ENCODE results near the gene GDF2. TPM values are rescaled to one million over a fixed set of nuclear protein-coding genes. Genes with fewer than 3 reads are reported as not detected.

Gene GDF2
- total and polyA plus RNA-seq, 10 of the 15 experiments (the other 5 are each of a cell fraction or from before 2014, with no cell fraction given) = not detected

Other genes with a start within 250 kb of the GDF2 start
- gene GDF10, start 22.3 kb upstream of the GDF2 start, total RNA-seq (2014; rRNA removed) = not detected in 2 replicates
- not detected in 2 replicates for gene GDF10, start 22.3 kb upstream of the GDF2 start, total RNA-seq (2014; rRNA removed; fragmentation: Illumina TruSeq; extraction: Trizol)
- not detected in 2 replicates for gene GDF10, start 22.3 kb upstream of the GDF2 start, total RNA-seq (2021)
- not detected in 2 replicates for gene GDF10, start 22.3 kb upstream of the GDF2 start, polyA plus RNA-seq (2011; rRNA removed)
- not detected in 2 replicates for gene GDF10, start 22.3 kb upstream of the GDF2 start, polyA plus RNA-seq (2014; fragmentation: Illumina TruSeq; extraction: Trizol)
- gene GDF10, start 22.3 kb upstream of the GDF2 start, polyA plus RNA-seq (2014; fragmentation: Nextera tagmentation; extraction: Ambion mirVana) = not detected
- gene GDF10, start 22.3 kb upstream of the GDF2 start, polyA plus RNA-seq (2014; rRNA removed) = not detected in 2 replicates
- gene GDF10, start 22.3 kb upstream of the GDF2 start, polyA plus RNA-seq (2016; fragmentation: Nextera tagmentation; extraction: Ambion mirVana) = not detected
- gene RBP3, start 25.9 kb downstream of the GDF2 start, total RNA-seq (2014; rRNA removed) = not detected in 2 replicates
- gene RBP3, start 25.9 kb downstream of the GDF2 start, total RNA-seq (2014; rRNA removed; fragmentation: Illumina TruSeq; extraction: Trizol) = not detected in 2 replicates
- not detected in 2 replicates for gene RBP3, start 25.9 kb downstream of the GDF2 start, total RNA-seq (2021)
- gene RBP3, start 25.9 kb downstream of the GDF2 start, polyA plus RNA-seq (2011; rRNA removed) = not detected in 2 replicates
- not detected in 2 replicates for gene RBP3, start 25.9 kb downstream of the GDF2 start, polyA plus RNA-seq (2014; fragmentation: Illumina TruSeq; extraction: Trizol)
- not detected for gene RBP3, start 25.9 kb downstream of the GDF2 start, polyA plus RNA-seq (2014; fragmentation: Nextera tagmentation; extraction: Ambion mirVana)
- gene RBP3, start 25.9 kb downstream of the GDF2 start, polyA plus RNA-seq (2014; rRNA removed) = not detected in 2 replicates
- gene RBP3, start 25.9 kb downstream of the GDF2 start, polyA plus RNA-seq (2016; fragmentation: Nextera tagmentation; extraction: Ambion mirVana) = not detected
- gene ZNF488, start 61.8 kb downstream of the GDF2 start, total RNA-seq (2014; rRNA removed) = not detected in 2 replicates
- not detected in 2 replicates for gene ZNF488, start 61.8 kb downstream of the GDF2 start, total RNA-seq (2014; rRNA removed; fragmentation: Illumina TruSeq; extraction: Trizol)
- not detected in 2 replicates for gene ZNF488, start 61.8 kb downstream of the GDF2 start, total RNA-seq (2021)
- gene ZNF488, start 61.8 kb downstream of the GDF2 start, polyA plus RNA-seq (2011; rRNA removed) = not detected in 2 replicates
- not detected in 2 replicates for gene ZNF488, start 61.8 kb downstream of the GDF2 start, polyA plus RNA-seq (2014; fragmentation: Illumina TruSeq; extraction: Trizol)
- gene ZNF488, start 61.8 kb downstream of the GDF2 start, polyA plus RNA-seq (2014; fragmentation: Nextera tagmentation; extraction: Ambion mirVana) = not detected
- not detected in 2 replicates for gene ZNF488, start 61.8 kb downstream of the GDF2 start, polyA plus RNA-seq (2014; rRNA removed)
- gene ZNF488, start 61.8 kb downstream of the GDF2 start, polyA plus RNA-seq (2016; fragmentation: Nextera tagmentation; extraction: Ambion mirVana) = not detected
- gene ANXA8, start 161.7 kb downstream of the GDF2 start, total RNA-seq (2014; rRNA removed) = 0.16 and 0.45 TPM in 2 replicates
- gene ANXA8, start 161.7 kb downstream of the GDF2 start, total RNA-seq (2014; rRNA removed; fragmentation: Illumina TruSeq; extraction: Trizol) = 0.13 TPM in 1 of 2 replicates, not detected in the other
- gene ANXA8, start 161.7 kb downstream of the GDF2 start, total RNA-seq (2021) = 0.19 TPM in 1 of 2 replicates, not detected in the other
- gene ANXA8, start 161.7 kb downstream of the GDF2 start, polyA plus RNA-seq (2011; rRNA removed) = not detected in 2 replicates
- gene ANXA8, start 161.7 kb downstream of the GDF2 start, polyA plus RNA-seq (2014; fragmentation: Illumina TruSeq; extraction: Trizol) = 0.19 TPM in 1 of 2 replicates, not detected in the other
- gene ANXA8, start 161.7 kb downstream of the GDF2 start, polyA plus RNA-seq (2014; fragmentation: Nextera tagmentation; extraction: Ambion mirVana) = under 1 TPM in 1 of 2 experiments, not detected in 1; 0.53 TPM
- gene ANXA8, start 161.7 kb downstream of the GDF2 start, polyA plus RNA-seq (2014; rRNA removed) = 0.41 and 0.43 TPM in 2 replicates
- under 1 TPM; 0.10 to 0.47 TPM for gene ANXA8, start 161.7 kb downstream of the GDF2 start, polyA plus RNA-seq (2016; fragmentation: Nextera tagmentation; extraction: Ambion mirVana)
- gene FAM25G, start 169.2 kb downstream of the GDF2 start, total RNA-seq (2014; rRNA removed) = not detected in 2 replicates
- not detected in 2 replicates for gene FAM25G, start 169.2 kb downstream of the GDF2 start, total RNA-seq (2014; rRNA removed; fragmentation: Illumina TruSeq; extraction: Trizol)
- not detected in 2 replicates for gene FAM25G, start 169.2 kb downstream of the GDF2 start, total RNA-seq (2021)
- not detected in 2 replicates for gene FAM25G, start 169.2 kb downstream of the GDF2 start, polyA plus RNA-seq (2011; rRNA removed)
- not detected in 2 replicates for gene FAM25G, start 169.2 kb downstream of the GDF2 start, polyA plus RNA-seq (2014; fragmentation: Illumina TruSeq; extraction: Trizol)
- not detected for gene FAM25G, start 169.2 kb downstream of the GDF2 start, polyA plus RNA-seq (2014; fragmentation: Nextera tagmentation; extraction: Ambion mirVana)
- not detected in 2 replicates for gene FAM25G, start 169.2 kb downstream of the GDF2 start, polyA plus RNA-seq (2014; rRNA removed)
- not detected for gene FAM25G, start 169.2 kb downstream of the GDF2 start, polyA plus RNA-seq (2016; fragmentation: Nextera tagmentation; extraction: Ambion mirVana)
- 3.6 and 3.7 TPM in 2 replicates for gene AGAP9, start 201.2 kb downstream of the GDF2 start, total RNA-seq (2014; rRNA removed)
- 3.5 and 3.9 TPM in 2 replicates for gene AGAP9, start 201.2 kb downstream of the GDF2 start, total RNA-seq (2014; rRNA removed; fragmentation: Illumina TruSeq; extraction: Trizol)
- gene AGAP9, start 201.2 kb downstream of the GDF2 start, total RNA-seq (2021) = 4.0 and 4.4 TPM in 2 replicates
- gene AGAP9, start 201.2 kb downstream of the GDF2 start, polyA plus RNA-seq (2011; rRNA removed) = 6.7 and 7.3 TPM in 2 replicates
- 5.9 and 6.9 TPM in 2 replicates for gene AGAP9, start 201.2 kb downstream of the GDF2 start, polyA plus RNA-seq (2014; fragmentation: Illumina TruSeq; extraction: Trizol)
- gene AGAP9, start 201.2 kb downstream of the GDF2 start, polyA plus RNA-seq (2014; fragmentation: Nextera tagmentation; extraction: Ambion mirVana) = under 1 TPM; 0.32 to 0.47 TPM
- gene AGAP9, start 201.2 kb downstream of the GDF2 start, polyA plus RNA-seq (2014; rRNA removed) = 7.7 and 8.8 TPM in 2 replicates
- 1 to 10 TPM; 1.4 to 1.8 TPM for gene AGAP9, start 201.2 kb downstream of the GDF2 start, polyA plus RNA-seq (2016; fragmentation: Nextera tagmentation; extraction: Ambion mirVana)

Measured in GM12878 (cell line).